GM21529 (cell line): Measurements from ENCODE around the gene NAT10.

Experiments used
- ATAC-seq: cut with Tn5 transposase; IDR thresholded peaks from one replicate; pipeline ENCODE4 v1.9.1; 2021; ENCODE audit not compliant: unreplicated experiment

NAT10 gene

GRCh38 chr11:34185926-34186841, 80.8 kb downstream of the NAT10 start:
- no peak for ATAC-seq

GRCh38 chr11:34188181-34188580, 82.8 kb downstream of the NAT10 start:
- no peak for ATAC-seq

- ATAC-seq = no peak
Measured at GRCh38 chr11:34189191-34189590, 83.8 kb downstream of the NAT10 start.

- ATAC-seq = no peak
Measured at GRCh38 chr11:34190192-34191139, 85.0 kb downstream of the NAT10 start.

- no peak for ATAC-seq
Measured at GRCh38 chr11:34191578-34191977, 86.1 kb downstream of the NAT10 start.

GRCh38 chr11:34192481-34193401, 87.3 kb downstream of the NAT10 start:
- no peak for ATAC-seq

- no peak for ATAC-seq
Measured at GRCh38 chr11:34194576-34195335, 89.3 kb downstream of the NAT10 start.
